Activated naive CD4-positive, alpha-beta T cell (primary cell): ENCODE measurements around the gene PDCD1.
"Not testable (repeated sequence)": the region's sequence is repeated elsewhere in the genome, so short reads cannot be mapped to it uniquely, and the experiment has no call there.

ENCODE experiments used
- DNase-seq, 4 experiments: peaks; one replicate each; lab custom pipeline; 2025; lab: John Stamatoyannopoulos, UW

PDCD1 gene

DNA sequence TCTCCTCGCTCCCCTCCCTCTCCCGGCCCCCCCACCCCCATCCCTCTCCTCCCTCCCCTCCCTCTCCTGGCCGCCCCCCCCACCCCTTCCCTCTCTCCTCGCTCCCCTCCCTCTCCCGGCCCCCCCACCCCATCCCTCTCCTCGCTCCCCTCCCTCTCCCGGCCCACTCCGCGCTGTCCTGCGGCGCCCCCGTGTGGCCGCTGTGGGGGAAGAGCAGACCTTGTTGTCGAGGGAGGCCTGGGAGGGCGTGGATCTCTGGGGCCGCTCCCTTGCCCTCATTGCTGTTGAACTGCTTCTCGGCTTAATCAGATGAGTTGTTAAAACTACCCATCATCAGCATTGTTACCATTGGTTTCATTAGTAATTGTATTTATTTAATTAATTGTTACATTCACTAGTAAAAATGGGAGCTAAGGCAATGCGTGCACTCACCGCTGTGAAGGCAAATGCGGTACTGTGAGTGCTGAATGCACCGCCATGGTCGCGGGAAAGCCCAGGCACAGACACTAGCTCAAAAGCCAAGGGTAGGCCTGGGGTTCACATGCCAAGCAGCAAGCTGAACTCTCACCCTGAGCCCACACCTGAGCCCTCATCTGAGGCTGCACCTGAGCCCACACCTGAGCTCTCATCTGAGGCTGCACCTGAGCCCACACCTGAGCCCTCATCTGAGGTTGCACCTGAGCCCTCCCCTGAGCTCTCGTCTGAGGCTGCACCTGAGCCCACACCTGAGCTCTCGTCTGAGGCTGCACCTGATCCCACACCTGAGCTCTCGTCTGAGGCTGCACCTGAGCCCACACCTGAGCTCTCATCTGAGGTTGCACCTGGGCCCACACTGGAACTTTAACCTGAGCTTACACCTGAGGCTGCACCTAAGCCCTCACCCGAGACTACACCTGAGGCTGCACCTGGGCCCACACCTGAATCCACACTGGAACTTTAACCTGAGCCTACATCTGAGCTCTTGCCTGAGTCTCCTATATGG is 19.6 kb upstream of the PDCD1 start:
- peak; percentile 45 to 75 (median 56) for DNase-seq

DNA sequence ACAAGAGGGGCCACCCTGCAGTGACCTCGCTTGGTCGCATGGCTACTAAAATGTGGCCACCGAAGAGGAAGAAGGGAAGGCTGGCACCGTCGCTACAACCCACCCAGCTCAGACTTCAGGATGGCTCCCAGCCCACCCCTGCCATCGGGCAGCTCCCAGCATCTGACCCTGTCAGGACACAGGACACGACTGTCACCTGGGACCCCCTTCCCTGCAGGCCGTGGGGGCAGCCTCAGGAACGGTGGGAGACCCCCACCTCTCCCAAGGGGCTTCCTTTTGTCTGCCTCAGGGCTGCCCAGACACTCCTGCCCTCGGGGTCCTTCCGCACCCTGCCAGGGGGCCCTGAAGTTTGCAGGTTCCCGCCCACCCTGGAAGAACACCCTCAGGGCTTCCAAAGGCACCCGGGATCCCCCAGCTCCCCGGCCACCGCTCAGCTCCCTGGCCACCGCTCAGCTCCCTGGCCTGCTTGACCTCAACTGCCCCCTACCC is 18.5 kb upstream of the PDCD1 start:
- DNase-seq = no peak

DNA sequence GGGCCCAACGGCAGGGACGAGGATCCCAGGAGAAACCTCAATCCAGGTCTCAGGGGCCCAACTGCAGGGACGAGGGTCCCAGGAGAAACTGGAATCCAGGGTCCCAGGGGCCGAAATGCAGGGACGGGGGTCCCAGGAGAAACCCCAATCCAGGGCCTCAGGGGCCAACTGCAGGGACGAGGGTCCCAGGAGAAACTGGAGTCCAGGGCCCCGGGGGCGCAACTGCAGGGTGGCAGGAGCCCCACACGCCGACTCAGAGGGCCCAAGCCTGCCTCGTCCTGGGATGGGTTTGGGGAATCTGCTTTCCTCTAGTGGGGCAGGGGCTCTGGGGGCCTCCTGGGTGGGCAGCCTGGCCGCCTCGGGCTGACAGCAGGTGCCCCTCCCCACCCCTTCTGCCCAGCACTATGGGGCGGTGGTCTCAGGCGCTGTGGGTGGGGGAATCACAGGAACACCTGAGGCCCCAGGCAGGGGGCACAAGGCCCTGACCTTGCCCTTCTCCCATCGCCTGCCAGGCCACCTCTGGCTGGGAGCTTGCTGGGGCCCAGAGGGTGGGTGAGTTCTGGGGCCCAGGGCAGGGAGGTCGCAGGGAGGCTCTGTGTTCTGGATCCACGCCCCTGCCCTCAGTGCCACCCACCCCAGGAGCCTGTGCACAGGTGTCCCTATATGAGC is 18.0 kb upstream of the PDCD1 start:
- no peak for DNase-seq

DNA sequence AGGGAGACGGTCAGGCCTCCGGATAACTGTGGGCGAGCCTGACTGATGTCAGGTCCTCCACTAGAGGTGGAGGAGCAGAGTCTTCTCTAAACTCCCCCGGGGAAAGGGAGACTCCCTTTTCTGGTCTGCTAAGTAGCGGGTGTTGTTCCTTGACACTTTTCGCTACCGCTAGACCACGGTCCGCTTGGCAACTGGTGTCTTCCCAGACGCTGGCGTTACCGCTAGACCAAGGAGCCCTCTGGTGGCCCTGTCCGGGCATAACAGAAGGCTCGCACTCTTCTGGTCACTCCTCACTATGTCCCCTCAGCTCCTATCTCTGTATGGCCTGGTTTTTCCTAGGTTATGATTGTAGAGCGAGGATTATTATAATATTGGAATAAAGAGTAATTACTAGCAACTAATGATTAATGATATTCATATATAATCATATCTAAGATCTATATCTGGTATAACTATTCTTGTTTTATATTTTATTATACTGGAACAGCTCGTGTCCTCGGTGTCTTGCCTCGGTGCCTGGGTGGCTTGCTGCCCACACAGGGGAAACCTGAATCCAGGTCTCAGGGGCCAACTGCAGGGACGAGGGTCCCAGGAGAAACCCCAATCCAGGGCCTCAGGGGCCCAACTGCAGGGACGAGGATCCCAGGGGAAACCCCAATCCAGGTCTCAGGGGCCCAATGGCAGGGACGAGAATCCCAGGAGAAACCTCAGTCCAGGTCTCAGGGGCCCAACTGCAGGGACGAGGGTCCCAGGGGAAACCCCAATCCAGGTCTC is 17.2 kb upstream of the PDCD1 start:
- not testable (repeated sequence) for DNase-seq

DNA sequence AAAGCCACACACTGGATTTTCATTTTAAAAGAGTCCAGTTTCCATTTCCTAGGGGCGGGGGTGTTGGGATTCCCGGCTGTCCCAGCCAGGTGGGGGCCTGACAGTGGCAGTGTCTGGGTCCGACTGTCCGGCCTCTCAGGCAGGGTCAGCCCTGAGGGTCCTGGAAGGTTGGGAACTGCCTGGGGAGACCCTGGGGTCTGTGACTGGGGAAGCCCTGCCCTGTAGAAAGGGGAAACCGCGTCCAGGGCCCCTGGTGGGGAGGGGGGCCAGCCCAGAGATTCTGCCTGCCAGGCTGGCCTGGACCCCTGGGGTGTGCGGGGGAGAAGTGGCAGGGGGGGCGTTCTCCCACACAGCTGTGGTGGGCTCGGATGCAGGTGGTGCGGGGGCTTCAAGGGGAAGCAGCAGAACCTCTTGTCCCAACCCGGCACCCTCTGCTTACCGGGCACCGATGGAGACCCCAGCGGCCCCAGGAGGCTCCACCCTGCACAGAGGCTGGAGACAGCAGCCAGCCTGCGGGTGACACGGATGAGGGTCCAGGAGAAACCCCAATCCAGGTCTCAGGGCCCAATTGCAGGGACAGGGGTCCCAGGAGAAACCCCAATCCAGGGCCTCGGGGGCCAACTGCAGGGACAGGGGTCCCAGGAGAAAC is 15.7 kb upstream of the PDCD1 start:
- DNase-seq = no peak

DNA sequence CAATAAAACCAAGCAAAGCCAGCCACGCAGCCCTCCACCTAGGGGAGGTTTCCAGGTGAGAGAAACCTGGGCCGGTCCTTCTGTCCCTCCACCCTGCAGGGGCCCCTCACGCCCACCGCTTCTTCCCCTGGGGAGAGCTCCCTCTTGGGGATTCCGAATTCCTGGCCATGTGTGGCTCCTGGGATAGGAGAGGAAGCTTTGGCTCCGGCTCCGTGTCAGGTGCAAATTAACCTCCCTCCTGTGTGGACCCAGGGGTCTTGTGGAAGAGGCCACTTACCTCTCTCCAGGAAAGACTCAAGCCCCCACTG is 15.1 kb upstream of the PDCD1 start:
- DNase-seq = no peak

DNA sequence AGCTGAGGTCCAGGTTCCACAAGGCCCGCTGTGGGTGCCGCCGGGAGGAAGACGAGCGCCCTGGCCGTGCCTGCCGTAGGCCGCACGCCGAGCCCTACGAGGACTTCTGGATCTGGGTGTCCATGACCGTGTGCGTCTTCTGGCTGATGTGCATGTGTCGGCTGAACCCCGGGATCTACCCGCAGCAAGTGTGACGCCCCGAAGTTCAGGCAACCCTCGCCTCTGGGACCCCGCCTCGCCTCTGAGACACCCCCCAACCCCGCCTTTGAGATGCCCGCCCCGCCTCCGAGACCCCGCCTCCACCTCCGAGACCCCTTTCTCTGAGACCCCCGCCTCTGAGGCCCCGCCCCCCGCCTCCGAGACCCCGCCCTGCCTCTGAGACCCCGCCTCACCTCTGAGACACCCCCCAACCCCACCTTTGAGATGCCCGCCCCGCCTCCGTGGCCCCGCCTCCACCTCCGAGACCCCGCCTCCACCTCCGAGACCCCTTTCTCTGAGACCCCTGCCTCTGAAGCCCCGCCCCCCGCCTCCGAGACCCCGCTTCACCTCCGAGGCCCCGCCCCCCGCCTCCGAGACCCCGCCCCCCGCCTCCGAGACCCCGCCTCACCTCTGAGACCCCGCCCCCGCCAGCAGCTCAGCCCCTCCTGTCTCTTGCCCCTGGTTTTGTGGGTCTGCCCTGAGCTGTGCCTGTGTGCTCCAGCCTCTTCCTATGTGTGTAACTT is 14.5 kb upstream of the PDCD1 start:
- DNase-seq = no peak

DNA sequence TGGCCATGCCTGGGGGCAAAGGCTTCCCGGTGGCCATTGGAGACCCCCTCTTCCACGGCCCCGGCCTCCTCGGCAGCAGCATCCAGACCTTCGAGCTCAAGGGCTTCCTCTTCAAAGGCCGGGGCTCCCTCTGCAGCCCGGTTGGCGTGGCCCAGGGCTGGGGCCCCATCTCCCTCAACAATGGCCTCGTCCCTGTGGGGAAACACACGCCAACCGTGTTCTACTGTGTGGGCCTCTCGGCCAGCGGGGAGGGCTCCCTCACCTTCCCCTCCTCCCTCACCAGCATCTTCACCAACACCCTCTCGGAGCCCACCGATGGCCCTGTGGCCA is 13.6 kb upstream of the PDCD1 start:
- DNase-seq = no peak

DNA sequence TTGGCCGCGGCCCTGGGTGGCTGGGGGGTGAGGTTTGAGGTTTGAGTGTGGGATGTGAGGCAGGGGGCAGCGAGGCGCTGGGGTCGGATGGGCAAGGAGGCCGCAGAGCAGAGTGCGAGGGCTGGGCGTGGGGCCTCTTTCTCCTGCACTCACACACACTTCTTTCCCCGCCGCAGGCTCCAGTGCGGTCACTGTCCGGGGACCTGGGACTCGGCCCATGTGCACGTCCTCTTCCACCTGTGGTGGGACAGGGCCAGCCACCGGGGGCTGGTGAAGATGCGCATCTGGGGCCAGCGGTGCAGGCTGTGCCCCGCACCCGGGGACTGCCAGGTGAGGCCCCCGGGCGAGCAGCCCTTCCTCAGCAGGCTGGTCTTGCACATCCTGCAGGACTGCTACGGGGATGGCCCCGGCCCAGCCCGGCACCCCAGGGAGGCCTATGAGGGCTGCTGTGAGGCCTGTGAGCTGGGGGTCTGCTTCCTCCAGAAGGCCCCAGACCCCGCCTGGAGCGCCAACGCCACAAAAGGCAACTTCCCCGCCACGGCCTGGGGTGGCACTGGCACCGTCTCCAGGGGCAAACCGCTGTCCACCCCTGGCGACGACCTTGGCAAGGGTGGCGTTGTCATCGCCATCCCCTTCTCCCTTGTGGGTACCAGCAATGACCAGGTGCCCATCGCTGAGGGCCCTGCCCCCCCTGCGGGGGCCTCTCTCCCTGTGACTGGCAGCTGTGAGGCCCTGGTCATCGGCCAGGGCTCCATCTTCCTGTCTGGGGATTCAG is 13.0 kb upstream of the PDCD1 start:
- no peak for DNase-seq

DNA sequence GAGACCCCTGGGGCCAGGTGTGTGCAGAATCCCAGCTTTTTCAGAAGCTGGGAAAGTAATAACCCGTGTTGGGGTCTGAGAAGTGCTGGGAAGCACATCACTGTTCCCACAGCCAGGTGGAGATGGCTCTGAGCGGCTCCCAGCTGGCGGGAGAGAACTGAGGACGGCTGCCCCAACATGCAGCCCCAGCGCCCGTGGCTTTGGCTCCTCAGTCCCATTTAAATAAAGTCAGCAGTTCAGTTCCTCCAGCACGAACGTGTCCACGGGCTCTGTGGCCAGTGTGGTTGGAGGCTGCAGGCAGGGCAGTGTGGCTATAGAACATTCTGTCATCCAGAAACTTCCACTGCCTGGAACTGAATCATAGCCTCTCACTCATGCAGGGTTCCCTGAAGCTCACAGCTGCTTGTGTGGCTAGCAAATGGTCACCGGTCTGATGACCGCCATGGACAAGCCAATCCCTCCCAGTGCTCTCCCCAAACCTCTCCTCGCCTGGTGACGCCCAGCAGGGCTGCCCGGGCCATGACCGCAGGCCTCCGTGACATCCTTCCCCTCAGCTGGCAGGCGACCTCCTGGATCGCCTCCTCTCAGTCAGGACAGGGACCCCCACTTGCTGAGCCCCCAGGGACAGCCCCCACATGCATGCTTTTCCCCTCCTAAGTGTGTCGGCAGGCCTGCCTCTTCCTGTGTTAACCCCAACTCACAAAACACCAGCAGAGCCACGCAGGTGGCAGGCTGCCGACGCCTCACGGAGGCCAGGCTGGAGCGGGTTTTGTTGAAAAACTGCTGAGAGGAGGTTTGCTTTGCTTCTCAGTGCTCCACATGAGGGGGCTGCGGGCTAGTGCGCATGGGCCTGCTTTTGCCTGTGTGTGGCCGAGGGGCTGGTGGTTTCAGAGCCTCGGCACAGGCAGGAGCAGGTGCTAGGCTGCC is 12.2 kb upstream of the PDCD1 start:
- DNase-seq = no peak

DNA sequence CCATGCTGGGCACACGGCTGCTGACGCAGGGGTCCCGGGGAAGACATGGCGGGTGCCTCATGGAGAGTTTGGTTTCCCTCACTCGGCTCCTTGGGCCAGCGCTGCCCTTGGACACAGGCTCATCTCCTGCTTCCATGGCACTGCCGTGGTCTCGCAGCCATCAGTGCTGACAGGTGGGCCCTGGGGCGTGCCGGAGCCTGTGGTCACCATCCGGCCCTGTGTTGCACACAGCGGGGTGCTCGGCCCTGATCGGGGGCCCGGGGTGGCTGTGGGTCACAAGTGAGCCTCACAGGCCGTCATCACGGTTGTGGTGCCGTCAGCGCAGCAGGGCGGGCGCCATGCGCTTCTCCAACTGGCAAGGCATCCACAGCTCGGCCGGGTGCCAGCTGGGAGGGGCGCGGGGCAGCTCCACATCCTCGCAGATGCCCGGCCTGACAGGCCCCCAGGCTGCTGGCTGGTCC is 11.4 kb upstream of the PDCD1 start:
- DNase-seq = no peak

DNA sequence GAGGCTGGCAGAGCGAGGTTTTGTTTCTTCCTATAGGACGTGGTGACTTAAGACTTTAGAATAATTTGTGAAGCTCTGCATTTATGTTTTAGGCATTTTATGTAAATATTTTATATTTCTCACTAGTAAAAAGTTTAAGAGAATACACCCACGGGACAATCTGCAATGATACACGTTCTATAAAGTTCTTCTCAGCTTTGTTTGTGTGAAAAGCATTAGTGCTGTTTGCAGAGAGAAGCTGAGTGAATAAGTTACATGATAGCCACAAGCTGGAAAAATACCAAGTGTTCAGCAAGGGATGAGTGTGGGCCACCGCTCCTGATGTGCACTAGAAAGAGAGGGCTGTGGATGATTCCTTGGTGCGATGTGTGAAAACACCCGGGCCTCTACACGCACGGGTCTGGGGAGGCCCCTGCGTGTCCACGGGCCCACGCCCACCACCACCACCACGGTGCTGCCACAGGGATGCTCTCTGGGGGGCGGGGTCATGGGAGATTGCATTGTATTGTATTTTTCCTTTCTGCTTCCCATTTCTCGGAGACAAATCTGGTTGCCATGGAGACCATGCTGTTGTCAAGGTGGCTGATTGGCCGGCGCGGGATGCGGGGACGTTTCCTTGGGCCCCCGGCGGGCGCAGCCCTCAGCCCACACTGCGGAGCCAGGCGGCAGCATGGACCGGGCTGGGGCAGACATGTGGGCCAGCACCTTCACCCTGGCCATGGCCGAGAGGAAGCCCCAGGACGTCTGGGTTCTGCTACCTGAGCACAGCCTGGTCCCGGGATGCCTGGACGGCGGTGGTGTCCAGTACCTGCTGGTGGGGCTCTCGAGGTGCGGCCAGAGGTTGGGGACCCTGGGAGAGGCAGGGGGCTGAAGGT is 10.6 kb upstream of the PDCD1 start, which contains the start of gene RTP5:
Gene RTP5 (plus strand): TSS at position 643 of the 875 bp plus-strand sequence. CDS start 28 bp downstream, at position 671.
- DNase-seq = no peak

DNA sequence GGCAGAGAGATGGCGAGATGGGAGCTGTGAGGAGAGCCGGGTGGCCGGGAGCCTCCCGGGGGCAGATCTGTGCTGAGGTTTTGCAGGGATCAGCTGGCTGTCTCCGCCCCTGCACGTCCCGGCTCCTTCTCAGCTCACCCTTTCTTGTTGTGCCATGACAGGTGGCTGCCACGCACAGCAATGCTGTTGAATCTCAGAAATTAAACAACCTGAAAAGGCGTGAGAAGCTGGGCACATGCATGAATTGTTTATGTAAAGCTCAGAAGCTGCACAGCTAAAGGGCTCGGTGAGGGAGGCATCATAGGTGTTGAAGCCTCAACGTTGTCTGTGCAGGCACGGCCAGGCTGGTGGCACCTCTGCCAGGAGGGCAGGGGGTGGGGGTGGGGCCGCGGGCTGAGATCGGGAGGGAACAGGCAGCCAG is 10.0 kb upstream of the PDCD1 start:
- DNase-seq = no peak

DNA sequence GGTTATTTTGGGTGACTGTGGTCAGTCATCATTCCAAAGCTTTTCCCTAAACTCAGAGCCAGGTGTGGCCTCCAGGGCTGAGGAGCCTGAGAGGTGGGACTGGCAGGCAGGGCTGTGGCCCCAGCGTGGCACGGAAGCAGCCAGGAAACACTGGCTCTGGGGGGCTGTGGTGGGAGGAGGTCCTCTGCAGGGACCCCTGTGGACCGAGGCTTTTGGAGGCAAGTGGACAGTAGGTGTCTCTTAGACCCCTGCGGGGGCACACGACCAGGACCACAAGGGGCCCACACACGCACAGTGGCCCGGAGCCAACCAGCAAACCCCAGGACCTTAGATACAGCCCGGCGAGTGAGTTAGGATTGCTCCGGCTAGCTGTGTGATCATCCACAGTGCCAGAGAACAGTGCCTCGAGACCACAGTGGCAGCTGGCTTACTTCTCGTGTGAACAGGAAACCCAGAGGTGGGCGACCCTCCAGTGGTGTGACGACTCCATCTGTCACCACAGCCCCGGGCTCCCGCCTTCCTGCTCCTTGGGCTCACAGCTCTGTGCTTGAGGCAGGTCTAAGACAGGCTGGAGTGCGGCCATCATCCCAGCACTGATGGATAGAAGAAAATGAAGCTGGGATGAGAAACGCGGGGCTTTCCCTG is 9.2 kb upstream of the PDCD1 start:
- peak in 1 of 4 experiments; percentile 29 for DNase-seq

DNA sequence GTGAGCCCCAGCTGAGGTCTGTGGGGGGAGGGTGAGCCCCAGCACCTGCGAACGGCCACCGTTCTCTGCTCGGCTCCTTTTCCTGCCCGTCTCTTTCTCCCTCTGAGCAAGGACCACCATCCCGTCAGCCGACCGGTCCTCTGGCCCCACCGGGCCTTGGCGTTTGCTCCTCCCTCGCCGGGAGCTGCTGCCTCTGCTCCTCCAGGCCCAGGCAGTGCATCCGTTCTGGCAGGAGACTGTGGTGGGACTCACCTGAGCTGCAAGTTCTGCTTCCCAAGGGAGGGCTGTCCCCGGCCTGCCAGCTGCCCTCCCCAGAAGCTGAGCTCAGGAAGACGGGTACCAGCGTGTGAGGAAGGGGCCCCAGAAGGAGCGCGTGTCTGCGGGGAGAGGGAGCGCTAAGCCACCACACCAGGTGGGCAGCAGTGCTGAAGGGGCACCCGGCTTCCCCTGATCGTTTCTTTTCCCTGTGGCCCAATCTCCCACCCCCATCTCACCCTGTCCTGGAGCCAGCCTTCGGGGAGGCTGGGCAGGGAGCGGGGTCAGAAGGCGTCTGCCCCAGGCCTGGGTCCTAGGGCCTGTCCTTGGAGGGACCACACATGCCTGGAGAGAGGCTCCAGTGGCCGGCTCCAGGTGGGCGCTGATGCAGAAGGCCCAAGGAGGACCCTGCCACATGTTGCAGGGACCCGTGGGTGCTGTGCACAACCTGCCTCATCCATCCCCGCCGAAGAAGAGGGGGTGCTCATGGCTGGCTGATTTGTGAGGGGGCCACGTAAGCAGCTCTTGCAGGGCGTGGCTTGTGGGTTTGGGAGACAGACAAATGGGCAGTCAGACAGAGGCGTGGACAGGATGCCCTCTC is 8.3 kb upstream of the PDCD1 start:
- DNase-seq = no peak

DNA sequence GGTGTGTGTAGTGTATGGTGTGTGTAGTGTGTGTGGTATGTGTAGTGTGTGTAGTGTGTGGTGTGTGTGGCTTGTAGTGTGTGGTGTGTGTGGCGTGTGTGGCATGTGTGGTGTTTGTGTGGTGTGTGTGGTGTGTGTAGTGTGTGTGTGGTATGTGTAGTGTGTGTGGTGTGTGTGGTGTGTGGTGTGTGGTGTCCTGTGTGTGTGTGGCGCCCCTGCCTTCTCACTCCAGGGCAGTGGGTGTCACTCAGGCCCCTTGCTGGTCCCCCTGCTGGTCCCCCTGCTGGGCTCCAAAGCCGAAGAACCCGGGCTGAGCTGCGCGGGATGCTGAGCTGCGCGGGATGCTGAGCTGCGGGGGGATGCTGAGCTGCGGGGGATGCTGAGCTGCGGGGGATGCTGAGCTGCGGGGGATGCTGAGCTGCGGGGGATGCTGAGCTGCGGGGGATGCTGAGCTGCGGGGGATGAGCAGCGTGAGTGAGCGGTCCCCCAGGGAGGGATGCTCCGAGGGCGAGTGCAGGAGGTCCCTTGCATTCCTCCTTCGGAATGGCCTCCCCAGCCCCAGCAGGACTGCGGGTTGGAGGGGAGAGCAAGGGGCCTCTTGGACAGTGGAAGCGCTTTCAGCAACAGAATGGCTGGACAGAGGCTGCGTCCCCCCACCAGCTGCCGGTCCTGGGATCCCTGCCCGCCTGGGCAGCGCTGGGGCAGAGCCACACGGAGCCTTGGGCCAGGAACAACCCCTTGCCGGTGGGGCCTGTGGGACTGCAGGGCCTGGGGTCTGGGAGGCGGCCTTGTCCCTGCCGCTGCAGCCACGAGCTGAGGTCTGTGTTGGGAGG is 7.5 kb upstream of the PDCD1 start:
- no peak for DNase-seq
